Erythroblast (primary cell): ENCODE results near the gene TOX2.

Experiments
- GATA1 ChIP-seq: IDR thresholded peaks from 2 replicates; pipeline ENCODE4 v1.6.1; 2011; ENCODE audit warnings: low read depth, mild to moderate bottlenecking, control low read depth, low read length, moderate library complexity
- POLR2A ChIP-seq: IDR thresholded peaks from 2 replicates; pipeline ENCODE4 v1.6.1; 2011; ENCODE audit warnings: mild to moderate bottlenecking, low read length

- TF ChIP-seq POLR2A, result no peak
- no peak for TF ChIP-seq GATA1
These were observed 112.8 kb downstream of the TOX2 start for GRCh38 chr20:44027343-44028002.
